HG03565 (cell line): ENCODE data around the gene PLK5.
"Not testable (repeated sequence)": the region's sequence is repeated elsewhere in the genome, so short reads cannot be mapped to it uniquely, and the experiment has no call there.

Source experiments
- ATAC-seq: cut with Tn5 transposase; IDR thresholded peaks from one replicate; pipeline ENCODE4 v1.9.1; 2021; ENCODE audit warnings: mild to moderate bottlenecking, moderate library complexity; ENCODE audit not compliant: unreplicated experiment

PLK5 gene

DNA sequence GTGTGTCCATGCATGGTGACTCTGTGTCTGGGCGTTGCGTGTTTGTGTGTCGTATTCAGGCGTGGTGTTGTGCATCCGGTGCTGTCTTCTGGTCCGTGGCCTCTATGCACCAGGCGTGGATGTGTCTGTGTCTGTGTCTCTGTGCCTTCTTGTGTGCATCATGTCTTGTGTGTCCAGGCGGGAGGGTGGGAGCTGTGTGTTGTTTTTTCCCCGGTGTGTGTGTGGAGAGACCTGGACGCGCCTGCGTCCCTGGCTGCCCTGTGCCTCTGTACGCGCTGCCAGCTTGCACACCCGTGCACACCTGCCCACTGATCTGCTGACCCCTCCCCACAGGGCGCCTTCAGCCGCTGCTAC is 1.1 kb downstream of the PLK5 start:
- no peak for ATAC-seq

DNA sequence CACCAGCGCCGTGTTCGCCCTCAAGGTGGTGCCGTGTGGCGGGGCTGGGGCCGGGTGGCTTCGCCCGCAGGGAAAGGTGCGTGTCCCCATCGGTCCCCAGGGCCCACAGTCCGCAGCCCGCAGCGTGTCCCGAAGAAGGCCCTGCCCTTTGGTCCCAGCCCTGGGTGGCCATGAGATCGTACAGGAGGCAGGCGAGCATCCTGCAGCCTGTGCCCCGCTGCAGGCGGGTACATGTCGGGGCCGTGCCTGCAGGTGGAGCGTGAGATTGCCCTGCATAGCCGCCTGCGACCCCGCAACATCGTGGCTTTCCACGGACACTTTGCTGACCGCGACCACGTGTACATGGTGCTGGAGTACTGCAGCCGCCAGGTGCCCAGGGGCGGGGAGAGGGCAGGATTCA is 1.5 kb downstream of the PLK5 start:
- no peak for ATAC-seq

DNA sequence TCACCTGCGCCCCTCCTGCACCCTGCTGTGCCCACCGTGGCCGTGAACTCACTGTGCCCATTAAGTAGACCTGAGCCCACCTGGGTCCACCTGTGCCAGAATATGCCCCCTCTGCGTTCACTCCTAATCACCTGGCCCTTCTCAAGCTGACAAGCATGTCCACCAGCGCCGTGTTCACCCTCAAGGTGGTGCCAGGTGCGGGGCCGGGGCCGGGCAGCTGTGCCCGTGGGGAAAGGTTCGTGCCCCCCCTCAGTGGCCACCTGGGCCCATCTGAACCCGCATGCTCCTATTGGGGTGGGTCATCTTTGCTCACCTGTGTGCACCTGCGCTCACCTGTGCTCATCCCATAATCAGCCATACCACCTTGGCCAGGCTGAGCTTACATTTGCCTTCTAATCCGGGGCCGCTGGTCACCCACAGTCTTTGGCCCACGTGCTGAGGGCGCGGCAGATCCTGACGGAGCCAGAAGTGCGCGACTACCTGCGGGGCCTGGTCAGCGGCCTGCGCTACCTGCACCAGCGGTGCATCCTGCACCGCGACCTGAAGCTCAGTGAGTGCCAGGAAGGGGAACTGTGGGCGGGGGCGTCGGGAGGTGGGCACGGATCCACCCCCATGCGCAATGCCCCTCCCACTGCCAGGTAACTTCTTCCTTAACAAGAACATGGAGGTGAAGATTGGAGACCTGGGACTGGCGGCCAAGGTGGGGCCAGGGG is 2.3 kb downstream of the PLK5 start:
- no peak for ATAC-seq

DNA sequence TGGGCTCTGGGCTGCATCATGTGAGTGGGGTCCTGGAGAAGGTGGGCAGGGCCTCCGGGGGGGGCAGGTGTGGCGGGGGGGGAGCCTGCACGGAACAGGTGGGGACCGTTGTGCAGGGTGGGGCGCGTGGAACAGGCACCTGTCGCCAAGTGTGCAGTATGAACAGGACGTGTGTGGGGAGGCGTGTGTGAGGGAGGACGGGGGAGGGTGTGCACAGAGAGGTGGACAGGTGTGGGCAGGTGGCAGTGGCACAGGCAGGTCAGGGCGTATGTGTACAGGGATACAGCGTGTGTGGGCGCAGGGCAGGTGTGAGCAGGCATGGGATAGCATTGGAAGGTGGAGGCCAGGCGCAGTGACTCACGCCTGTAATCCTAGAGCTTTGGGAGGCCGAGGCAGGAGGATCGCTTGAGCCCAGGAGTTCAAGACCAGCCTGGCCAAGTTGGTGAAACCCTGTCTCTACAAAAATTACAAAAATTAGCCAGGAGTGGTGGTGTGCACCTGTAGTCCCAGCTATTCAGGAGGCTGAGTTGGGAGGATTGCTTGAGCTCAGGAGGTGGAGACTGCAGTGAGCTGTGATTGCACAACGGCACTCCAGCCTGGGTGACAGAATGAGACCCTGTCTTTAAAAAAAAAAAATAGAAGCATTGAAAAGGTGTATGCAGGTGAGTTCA is 3.2 kb downstream of the PLK5 start:
- ATAC-seq, result no peak

DNA sequence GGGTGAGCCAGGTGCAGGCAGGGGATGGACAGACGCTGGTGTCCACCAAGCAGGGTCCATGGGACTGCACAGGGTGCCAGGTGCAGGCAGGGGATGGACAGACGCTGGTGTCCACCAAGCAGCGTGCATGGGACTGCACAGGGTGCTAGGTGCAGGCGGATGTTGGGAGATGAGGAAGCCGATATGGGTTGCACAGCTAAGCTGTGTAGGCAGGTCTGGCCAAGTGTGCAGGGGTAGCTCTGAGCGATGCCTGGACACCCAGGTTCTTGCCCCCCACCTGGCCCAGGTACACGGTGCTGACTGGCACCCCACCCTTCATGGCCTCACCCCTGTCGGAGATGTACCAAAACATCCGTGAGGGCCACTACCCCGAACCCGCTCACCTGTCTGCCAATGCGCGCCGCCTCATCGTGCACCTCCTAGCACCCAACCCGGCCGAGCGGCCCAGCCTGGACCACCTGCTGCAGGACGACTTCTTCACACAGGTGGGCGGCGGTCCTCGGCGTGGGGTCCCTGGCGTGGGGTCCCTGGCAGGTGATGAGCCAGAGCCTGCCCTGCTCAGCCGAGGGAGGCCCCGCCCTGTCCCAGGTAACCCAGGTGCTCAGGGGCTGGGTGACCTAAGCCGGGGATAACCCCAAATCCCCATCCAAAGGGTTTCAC is 3.9 kb downstream of the PLK5 start:
- ATAC-seq, result no peak

DNA sequence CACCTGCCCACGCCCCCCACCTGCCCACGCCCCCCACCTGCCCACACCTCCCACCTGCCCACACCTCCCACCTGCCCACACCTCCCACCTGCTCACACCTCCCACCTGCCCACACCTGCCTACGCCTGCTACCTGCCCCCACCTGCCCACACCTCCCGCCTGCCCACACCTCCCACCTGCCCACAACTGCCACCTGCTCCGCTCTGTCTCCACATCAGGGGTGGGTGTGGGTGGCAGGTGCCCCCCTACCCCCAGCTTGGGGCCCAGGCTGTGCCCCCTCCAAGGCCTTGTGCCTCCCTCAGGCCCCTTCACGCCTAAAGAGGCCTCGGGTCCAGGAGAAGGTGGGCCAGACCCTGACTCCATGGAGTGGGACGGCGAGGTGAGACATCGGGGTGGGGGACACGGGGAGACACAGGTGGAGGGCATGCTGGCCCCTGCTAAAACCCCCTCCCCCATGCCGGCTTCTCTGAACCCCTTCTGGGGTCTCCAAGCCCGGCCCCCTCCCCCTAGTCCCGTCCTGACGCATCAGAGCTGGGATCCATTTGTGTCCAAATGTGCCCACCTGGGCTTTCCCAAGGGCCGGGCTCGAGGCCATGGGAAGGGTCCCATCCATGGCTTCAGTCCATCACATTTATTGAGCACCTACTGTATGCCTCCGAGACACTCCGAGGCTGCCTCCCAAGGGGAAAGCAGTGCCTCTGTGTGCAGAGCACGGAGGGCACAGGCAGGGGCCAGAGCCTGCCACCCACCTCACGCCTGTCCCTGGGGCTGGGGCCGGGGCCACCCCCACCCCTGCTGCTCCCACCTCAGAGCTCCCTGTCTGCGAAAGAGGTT is 4.9 kb downstream of the PLK5 start:
- no peak for ATAC-seq

DNA sequence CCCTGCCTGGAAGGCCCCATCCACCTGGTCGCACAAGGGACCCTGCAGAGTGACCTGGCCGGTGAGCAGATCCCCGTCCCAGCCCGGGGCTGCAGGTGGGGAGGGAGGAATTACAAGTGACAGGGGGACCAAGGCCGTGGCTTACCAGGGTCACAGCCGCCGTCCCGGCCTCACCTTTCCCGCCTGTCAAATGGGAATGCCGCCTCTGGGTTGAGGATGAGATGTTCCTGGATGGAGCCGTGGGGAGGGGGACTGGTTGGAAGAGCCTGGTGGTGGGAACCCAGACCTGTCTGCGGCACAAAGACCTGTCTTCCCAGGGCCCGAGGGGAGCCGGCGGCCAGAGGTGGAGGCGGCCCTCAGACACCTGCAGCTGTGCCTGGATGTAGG is 5.5 kb downstream of the PLK5 start:
- ATAC-seq, result no peak

DNA sequence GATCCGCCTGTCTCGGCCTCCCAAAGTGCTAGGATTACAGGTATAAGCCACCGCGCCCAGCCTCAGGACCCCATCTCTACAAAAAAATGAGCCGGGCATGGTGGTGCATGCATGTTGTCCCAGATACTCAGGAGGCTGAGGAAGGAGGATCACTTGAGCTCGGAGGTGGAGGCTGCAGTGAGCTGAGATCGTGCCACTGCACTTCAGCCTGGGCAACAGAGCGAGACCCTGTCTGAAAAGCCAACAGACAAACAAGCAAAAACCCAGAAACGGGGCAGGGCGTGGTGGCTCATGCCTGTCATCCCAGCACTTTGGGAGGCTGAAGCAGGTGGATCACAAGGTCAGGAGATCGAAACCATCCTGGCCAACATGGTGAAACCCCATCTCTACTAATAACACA is 7.0 kb downstream of the PLK5 start:
- not testable (repeated sequence) for ATAC-seq

DNA sequence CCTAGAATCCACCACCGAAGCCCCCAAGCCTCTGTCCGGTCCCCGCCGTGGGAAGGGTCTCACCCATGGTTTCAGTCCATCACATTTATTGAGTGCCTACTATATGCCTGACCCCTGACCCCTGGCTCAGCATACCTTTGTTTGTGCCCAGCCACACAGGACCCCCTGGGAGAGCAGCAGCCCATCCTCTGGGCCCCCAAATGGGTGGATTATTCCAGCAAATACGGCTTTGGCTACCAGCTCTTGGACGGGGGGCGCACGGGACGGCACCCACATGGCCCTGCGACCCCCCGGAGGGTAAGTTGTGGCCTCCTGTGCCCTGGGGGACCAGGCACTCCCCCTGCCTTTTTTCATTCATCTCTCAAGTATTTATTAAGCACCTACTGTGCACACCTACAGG is 7.7 kb downstream of the PLK5 start:
- ATAC-seq, result no peak

DNA sequence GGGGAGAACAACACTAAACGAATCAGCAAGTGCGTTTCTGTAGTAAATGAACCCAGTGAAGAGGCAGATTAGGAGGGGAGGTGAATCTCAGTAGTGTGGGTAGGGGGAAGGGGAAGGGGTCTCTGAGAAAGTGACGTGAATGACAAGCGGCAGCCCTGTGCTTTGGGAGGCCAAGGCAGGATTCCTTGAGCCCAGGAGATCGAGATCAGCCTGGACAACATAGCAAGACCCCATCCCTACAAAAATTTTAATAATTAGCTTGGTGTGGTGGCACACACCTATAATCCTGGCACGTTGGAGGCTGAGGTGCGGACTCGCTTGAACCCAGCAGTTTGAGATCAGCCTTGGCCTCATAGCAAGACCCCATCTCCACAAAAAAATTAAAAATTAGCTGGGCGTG is 8.1 kb downstream of the PLK5 start:
- ATAC-seq, result no peak

DNA sequence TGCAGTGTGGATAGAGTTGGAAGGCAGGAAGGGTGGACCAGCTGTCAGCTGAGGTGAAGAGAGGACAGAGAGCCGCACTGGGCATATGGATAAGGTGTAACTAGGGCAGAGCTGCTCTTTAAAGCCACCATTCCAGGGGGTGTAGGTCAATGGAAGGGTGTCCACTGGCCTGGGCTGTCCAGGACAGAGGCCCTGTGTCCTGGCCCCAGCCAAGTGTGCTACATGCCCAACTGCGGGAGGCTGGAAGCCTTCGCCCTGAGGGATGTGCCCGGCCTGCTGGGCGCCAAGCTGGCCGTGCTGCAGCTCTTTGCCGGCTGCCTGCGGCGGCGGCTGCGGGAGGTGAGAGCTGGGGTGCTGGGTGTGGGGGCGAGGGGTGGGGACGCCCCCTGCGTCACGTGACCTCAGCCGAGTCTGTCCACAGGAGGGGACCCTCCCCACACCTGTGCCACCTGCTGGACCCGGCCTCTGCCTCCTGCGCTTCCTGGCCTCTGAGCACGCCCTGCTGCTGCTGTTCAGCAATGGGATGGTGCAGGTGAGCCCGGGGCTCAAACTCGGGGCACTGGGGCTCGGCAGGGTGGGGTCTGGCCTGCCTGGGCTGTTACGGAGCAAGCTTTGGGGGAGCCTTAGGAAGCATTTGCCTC is 9.8 kb downstream of the PLK5 start:
- ATAC-seq, result no peak

DNA sequence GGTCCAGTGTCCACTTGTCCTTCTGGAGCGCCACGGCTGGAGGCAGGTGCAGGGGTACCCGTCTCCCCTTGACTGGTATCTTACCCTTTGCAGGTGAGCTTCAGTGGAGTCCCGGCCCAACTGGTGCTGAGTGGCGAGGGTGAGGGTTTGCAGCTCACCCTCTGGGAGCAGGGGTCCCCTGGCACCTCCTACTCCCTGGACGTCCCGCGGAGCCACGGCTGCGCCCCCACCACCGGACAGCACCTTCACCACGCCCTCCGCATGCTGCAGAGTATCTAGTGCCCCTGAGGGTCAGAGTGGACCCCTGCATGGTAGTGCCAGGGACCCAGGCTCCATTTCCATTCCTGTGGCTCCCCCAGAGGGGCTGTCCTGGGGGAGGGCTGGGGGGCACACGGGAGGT is 11.1 kb downstream of the PLK5 start:
- ATAC-seq, result no peak

DNA sequence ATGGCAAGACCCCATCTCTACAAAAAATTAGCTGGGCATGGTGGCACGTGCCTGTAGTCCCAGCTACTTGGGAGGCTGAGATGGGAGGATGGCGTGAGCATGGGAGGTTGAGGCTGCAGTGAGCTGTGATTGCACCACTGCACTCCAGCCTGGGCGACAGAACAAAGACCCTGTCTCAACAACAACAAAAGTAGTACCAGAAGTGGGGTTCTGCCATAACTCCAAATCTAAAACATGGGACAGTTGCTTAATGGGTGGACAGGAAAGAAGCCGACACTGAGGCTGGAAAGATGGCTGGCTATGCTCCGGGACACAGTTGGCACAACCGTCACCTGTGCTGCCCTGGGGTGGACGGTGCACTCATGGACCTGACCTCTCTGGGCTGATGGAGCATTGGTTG is 11.8 kb downstream of the PLK5 start:
- not testable (repeated sequence) for ATAC-seq

DNA sequence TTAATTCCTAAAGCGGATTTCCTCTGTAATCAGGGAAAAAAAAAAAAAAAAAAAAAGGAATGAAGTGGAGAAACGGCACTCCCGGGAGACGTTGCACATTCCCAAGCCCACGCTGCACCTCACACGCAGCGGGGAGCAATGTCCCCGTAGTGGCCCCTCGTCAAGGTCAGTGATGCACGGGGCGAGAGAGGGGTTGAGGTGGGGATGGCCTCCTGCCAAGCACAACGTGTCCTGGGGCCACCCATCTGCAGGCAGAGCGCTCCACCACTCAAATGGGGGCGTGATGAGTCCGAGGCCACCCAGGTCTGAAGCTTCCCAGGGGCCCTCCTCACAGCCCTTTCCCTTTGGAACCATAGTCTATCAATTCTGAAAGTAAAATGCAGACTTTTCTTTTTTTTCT is 15.1 kb downstream of the PLK5 start:
- no peak for ATAC-seq

DNA sequence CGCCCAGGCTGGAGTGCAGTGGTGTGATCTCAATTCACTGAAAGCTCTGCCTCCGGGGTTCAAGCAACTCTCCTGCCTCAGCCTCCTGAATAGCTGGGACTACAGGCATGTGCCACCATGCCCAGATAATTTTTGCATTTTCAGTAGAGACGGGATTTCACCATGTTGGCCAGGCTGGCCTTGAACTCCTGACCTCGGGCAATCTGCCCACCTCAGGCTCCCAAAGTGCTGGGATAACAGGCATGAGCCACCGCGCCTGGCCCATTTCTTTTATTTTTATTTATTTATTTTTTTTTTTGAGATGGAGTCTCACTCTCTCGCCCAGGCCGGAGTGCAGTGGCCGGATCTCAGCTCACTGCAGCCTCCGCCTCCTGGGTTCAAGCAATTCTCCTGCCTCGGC is 15.9 kb downstream of the PLK5 start:
- not testable (repeated sequence) for ATAC-seq

DNA sequence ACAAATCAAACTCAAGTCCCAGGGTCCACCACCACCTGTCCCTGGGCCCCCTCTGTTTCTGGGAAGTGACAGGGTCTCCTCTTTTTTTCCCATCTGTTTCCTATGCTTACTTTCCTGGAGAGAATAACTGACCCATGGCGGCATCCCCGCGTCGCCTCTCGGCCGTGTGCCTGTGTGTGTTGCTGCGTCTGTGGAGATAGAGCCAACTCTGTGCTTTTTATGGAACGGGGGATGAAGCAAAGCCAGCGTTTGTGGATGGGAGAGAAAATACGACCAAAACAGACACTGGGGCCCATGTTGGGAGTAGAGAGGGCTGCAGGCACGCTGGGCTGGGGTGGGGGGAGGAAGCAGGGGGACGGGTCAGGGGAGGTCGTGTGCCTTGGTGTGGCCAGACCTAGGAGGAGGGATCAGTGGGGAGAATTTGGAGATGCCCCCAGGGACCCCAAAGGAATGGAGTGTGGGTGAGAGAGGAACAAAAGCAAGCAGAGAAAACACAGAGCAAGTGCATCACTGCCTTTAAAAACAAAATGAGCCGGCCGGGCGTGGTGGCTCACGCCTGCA is 16.6 kb downstream of the PLK5 start:
- no peak for ATAC-seq

DNA sequence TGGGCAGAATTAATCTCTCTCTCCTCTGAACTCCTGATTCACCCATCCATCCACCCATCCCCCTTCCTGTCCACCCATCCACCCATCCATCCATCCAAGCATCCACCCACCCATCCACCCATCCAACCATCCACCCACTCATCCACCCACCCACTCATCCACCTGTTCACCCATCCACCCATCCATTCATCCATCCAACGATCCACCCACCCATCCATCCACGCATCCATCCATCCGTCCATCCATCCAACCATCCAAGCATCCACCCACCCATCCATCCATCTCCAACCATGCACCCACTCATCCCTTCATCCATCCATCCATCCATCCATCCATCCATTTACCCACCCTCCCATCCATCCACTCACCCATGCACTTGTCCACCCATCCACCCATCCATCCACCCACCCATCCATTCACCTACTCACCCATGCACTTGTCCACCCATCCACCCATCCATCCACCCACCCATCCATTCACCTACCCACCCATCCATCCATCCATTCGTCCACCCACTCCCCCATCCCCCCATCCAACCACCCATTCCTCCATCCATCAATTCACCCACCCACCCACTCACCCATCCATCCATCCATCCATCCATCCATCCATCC is 25.6 kb downstream of the PLK5 start:
- ATAC-seq, result no peak

DNA sequence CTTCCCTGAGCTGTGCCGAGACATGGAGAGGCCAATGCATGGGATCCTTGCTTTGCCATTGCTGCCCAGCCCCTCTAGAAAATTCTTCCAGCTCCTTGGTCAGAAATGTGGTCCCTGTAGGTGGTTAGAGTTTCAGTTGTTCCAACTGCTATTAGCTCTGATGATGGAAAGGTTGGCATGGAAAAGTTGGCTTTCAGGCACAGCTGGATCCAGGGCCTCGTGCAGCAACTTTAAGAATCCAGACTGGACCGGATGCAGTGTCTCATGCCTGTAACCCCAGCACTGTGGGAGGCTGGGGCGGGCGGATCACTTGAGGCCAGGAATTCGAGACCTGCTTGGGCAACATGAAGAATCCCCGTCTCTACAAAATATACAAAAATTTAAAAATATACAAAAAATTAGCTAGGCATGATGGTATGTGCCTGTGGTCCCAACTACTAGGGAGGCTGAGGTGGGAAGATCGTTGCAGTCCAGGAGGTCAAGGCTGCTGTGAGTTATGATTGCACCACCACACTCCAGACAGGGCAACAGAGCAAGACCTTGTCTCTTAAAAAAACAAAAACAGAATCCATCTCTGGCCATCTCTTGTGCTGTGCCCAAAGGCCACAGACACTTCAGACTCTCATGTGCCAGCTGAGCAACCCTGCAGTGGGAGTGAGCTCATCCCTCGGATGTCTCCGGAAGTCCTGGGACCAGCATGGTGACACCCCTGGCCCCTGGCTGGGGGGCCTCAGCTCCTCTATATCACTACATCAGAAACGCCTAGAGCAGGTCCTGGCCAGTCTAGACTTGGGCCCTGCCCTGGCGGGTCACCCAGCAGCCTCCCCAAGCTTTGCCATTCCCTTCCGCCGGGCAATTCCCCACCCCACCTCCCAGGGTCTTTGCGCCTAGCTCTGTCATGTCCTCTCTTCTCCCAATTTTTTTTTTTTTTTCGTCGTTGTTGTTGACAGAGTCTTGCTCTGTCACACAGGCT is 27.5 kb downstream of the PLK5 start:
- no peak for ATAC-seq

DNA sequence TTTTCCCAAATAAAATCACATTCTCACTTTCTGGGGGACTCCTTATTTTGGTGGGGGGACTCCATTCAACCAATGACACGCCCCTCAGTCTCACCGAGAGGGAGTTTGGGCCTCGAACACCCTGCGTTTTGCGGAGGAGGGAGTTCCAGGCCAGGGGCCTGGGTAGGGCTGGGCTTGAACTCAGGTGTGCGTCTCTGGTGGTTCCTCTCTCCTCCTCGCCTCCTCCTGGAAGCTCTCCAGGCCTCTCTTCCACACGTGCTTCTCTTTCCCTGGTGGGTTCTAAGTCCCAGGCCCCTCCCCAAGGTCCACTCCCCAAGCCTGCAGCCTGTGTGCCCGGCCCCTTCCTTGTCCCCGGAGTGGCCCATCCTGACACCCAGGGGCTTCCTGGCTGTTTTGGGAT is 29.5 kb downstream of the PLK5 start:
- ATAC-seq, result no peak
